ENCODE data around the gene EIF4EBP2.

EIF4EBP2 gene

GRCh38 chr10:70368774-70369482 lies 35.0 kb upstream of the EIF4EBP2 start:
- H3K4me3 ChIP-seq (ENCODE audit: low read depth, low read length): no peak overlapping the region
- no peak for DNase-seq (ENCODE audit: low read depth)

GRCh38 chr10:70369498-70370018 lies 34.4 kb upstream of the EIF4EBP2 start:
- no peak for DNase-seq (ENCODE audit: low read depth)
- TF ChIP-seq, protein P1, sequence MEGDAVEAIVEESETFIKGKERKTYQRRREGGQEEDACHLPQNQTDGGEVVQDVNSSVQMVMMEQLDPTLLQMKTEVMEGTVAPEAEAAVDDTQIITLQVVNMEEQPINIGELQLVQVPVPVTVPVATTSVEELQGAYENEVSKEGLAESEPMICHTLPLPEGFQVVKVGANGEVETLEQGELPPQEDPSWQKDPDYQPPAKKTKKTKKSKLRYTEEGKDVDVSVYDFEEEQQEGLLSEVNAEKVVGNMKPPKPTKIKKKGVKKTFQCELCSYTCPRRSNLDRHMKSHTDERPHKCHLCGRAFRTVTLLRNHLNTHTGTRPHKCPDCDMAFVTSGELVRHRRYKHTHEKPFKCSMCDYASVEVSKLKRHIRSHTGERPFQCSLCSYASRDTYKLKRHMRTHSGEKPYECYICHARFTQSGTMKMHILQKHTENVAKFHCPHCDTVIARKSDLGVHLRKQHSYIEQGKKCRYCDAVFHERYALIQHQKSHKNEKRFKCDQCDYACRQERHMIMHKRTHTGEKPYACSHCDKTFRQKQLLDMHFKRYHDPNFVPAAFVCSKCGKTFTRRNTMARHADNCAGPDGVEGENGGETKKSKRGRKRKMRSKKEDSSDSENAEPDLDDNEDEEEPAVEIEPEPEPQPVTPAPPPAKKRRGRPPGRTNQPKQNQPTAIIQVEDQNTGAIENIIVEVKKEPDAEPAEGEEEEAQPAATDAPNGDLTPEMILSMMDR (IDR thresholded peaks at IDR 0.05; ENCODE audit: low read depth, low read length, missing control alignments): no peak
- no peak overlapping the region for H3K4me3 ChIP-seq (ENCODE audit: low read depth, low read length)

More at GRCh38 chr10:70368774-70369482, 35.0 kb upstream of the EIF4EBP2 start:
- TF ChIP-seq, protein P1 (IDR thresholded peaks at IDR 0.05; ENCODE audit: low read depth, low read length, missing control alignments): no peak

DNA sequence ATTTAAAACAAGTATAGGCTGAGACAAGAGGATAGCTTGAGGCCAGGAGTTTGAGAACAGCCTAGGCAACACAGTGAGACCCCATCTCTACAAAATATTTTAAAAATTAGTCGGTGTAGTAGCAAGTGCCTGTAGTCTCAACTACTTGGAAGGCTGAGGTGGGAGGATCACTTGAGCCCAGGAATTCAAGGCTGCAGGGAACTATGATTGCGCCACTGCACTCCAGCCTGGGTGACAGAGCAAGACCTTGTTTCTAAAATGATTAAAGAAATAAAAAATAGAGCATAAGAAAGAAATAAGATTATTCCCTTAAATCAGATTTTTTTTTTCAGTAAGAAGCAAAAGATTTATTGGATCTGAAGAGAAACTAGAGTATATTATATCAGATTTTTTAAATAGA lies 33.2 kb upstream of the EIF4EBP2 start:
- DNase-seq (ENCODE audit: low read depth): no peak
- TF ChIP-seq, protein P1 (IDR thresholded peaks at IDR 0.05; ENCODE audit: low read depth, low read length, missing control alignments): no peak
- no peak overlapping the region for H3K4me3 ChIP-seq (ENCODE audit: low read depth, low read length)

DNA sequence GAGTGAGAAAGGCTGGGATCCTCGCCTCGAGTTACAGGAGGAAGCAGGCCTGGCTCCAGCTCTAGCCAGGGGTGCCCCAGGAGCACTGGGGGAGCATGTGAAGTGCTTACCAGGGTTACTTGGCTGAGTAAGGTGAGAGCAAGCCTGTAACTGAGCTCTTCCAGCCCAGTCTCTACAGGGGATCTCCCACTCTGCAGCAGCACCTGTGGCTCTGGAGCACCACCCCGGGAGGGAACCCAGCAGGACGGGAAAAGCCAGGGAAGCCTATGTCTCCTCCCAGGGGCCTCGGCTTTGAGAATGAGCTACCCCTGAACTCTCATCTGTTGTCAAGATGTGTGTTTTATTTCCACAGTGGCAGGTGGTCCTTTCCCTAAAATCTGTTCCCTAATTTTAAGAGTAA lies 32.1 kb upstream of the EIF4EBP2 start:
- TF ChIP-seq, protein P1 (IDR thresholded peaks at IDR 0.05; ENCODE audit: low read depth, low read length, missing control alignments): no peak
- no peak for DNase-seq (ENCODE audit: low read depth)
- no peak overlapping the region for H3K4me3 ChIP-seq (ENCODE audit: low read depth, low read length)

- H3K4me3 ChIP-seq (ENCODE audit: low read depth, low read length): no peak overlapping the region
- DNase-seq (ENCODE audit: low read depth): no peak
- TF ChIP-seq, protein P1 (IDR thresholded peaks at IDR 0.05; ENCODE audit: low read depth, low read length, missing control alignments): no peak
Observed at GRCh38 chr10:70374775-70375614, 28.9 kb upstream of the EIF4EBP2 start.

DNA sequence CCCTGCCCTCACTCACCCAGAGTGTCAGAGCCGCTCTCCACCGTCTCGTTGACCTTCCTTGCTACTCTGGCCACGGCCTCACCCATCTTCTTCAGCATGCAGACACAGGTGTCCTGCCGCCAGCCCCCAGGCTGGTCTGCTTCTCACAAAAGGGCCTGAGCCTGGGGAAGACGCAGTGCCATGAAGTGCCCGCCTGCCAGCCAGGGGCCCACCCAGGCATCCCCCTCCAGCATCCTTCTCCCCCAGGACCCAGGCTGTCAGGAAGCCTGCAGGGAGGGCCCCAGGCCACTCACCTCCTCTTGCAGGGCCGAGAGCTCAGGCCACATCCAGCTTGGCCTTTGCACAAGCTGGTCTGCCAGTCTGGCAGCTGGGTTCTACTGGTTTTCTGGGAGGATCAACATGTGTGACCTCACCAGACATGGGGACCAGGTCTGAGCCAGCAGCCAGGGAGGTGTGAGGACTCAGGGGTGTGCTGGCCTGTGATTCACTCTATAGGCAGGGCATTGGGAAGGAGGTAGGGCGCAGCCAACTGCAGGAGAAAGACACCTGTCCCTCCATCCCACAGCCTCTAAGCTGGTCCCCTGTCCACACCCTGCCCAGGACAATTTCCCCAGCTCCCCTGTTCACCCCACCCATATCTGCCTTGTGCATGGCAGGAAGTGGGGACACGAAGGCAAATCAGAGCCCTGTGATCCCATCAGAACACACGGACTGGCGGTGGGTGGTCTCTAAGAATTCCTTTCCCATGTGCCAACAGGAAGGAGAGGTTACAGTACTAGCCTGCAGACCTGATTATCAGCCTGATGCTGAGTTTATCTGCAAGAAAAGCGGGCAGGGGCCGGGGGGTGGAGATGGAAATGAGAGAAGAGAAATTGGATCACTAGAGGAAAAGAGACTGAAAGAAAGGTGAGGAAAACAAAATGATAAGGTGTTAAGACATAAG lies 27.2 kb upstream of the EIF4EBP2 start:
- no peak overlapping the region for H3K4me3 ChIP-seq (ENCODE audit: low read depth, low read length)
- no peak for DNase-seq (ENCODE audit: low read depth)
- TF ChIP-seq, protein P1 (IDR thresholded peaks at IDR 0.05; ENCODE audit: low read depth, low read length, missing control alignments): no peak
